ENCODE data around the gene MAPKAPK3. TPM values are rescaled to one million over a fixed set of nuclear protein-coding genes. Genes with fewer than 3 reads are reported as not detected.

The MAPKAPK3 gene
- total RNA-seq, 4 donors from 2014 or later, result 25.8 to 57.8 (median 29.2) TPM

DNA sequence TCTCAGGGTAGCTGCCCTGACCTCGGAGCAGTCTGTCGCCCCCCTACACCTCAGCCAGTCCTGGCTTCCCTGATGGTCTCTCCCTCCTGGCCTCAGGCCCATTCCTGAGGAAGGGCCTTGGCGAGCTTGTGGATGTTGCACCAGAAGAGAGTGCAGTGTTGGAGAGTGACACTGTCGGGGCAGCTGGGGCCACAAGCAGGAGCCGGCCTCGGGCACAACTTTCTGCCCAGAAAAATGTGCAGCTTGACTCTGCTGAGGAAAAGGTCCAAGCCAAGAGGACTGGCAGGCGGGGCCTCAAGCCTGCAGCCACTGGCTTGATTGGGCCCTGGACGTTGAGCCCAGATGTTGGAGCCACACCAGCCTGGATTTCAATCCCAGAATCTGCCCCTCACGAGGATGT lies 34.9 kb upstream of the MAPKAPK3 start:
- TF ChIP-seq, protein P1, sequence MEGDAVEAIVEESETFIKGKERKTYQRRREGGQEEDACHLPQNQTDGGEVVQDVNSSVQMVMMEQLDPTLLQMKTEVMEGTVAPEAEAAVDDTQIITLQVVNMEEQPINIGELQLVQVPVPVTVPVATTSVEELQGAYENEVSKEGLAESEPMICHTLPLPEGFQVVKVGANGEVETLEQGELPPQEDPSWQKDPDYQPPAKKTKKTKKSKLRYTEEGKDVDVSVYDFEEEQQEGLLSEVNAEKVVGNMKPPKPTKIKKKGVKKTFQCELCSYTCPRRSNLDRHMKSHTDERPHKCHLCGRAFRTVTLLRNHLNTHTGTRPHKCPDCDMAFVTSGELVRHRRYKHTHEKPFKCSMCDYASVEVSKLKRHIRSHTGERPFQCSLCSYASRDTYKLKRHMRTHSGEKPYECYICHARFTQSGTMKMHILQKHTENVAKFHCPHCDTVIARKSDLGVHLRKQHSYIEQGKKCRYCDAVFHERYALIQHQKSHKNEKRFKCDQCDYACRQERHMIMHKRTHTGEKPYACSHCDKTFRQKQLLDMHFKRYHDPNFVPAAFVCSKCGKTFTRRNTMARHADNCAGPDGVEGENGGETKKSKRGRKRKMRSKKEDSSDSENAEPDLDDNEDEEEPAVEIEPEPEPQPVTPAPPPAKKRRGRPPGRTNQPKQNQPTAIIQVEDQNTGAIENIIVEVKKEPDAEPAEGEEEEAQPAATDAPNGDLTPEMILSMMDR (IDR thresholded peaks at IDR 0.05; ENCODE audit: low read depth), result no peak

DNA sequence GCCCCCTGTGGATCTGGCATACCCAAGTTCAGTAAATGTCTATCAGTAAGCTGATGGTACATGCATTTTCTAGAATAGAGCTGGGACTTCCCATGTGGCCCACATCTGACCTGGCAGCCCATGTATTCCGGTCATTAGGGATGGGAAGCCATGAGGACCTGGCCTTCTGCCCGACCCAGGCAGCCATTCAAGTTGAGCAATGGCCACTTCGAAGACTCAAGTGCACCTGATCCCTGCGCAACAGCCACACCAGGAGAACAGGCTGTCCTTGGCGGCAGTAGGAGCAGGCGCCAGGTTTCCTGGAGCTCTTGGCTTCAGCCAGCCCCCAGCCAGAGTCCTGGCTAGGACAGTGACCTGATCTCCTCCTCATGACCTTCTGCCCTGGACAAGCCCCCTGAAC lies 33.1 kb upstream of the MAPKAPK3 start:
- TF ChIP-seq, protein P1 (IDR thresholded peaks at IDR 0.05; ENCODE audit: low read depth), result no peak

DNA sequence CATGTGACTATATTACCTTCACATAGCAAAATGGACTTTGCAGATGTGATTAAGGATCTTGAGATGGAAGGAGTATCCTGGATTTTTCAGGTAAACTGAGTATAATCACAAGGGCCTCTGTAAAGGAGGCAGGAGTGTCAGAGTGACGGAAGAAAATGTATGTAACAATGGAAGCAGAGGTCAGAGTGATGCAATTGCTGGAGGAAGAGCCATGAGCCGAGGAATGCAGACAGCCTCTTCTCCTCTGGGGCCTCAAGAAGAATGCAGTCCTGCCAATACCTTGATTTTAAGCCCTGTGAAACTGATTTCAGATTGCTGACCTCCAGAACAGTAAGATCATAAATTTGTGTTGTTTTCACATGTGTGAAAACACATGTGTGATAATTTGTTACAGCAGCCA lies 32.6 kb upstream of the MAPKAPK3 start:
- TF ChIP-seq, protein P1 (IDR thresholded peaks at IDR 0.05; ENCODE audit: low read depth), result no peak

DNA sequence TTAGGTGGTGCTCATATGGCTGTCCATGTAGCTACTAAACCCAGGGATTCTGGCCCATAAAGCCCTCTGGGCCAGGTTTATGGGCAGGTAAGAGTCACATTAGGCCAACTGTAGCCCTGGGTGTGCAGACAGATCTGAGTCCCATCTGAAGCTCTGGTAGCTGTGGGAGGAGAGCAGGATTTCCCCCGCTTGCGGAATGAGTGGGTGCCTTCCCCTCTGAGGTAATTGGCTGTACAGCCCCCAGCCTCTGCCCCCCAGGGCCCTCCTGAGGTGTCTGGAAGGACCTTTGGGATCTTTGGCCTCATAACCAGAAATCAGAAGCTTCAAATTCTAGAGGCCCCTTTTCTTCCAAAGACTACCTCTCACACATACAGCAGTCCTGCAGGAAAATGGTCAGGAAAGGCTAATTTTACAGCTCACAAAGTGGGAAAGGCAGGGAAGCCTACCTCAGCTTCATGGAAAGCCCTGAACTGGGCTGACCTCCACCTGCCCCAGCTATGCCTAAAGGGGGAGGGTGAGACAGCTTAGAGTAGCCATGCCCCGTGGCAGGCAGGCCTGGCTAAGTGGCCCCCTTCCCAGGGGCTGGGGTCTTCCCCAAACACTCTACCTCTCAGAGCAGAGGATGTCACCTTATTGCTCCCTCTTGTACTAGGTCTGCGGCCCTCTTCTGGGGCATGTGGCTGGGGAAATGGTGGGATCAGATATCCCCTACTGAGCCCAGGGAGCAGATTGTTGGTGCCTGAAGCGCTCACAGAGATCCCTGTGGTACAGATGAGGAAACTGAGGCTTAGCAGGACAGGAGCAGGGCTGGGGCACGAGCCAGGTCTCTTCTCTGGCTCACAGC lies 30.8 kb upstream of the MAPKAPK3 start:
- TF ChIP-seq, protein P1 (IDR thresholded peaks at IDR 0.05; ENCODE audit: low read depth), result no peak

DNA sequence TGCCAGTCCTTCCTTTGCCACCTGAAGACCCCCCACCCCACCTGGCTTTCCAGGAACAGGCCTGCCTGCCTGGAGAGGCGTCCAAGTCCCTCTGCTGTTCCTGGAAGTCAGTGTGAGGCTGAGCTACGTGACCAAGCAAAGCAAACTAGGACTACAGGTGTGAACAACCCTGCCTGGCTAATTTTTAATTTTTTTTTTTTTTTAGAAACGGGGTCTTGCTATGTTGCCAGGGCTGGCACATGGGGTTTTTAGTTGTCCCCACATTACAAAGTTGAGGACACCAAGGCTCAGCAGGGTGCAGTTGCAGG lies 30.2 kb upstream of the MAPKAPK3 start:
- TF ChIP-seq, protein P1 (IDR thresholded peaks at IDR 0.05; ENCODE audit: low read depth), result no peak

DNA sequence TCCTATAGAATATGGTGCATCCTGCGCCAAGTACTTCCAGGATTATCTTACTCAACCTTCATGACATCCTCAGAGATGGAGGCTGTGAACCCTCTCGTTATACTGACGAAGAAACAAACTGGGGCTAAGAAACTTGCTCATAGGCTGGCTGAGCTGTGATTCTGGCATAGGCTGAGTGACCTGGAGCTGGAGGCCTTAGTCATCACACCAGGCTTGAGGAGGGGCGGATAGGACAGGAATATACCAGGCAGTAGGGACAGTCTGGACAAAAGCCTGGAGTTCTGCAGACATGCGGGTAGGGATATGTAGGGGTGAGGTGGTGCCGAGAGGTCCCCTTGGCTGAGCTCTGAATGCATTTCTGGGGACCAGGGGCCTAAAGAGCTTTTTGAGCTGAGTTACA lies 29.6 kb upstream of the MAPKAPK3 start:
- TF ChIP-seq, protein P1 (IDR thresholded peaks at IDR 0.05; ENCODE audit: low read depth), result no peak

DNA sequence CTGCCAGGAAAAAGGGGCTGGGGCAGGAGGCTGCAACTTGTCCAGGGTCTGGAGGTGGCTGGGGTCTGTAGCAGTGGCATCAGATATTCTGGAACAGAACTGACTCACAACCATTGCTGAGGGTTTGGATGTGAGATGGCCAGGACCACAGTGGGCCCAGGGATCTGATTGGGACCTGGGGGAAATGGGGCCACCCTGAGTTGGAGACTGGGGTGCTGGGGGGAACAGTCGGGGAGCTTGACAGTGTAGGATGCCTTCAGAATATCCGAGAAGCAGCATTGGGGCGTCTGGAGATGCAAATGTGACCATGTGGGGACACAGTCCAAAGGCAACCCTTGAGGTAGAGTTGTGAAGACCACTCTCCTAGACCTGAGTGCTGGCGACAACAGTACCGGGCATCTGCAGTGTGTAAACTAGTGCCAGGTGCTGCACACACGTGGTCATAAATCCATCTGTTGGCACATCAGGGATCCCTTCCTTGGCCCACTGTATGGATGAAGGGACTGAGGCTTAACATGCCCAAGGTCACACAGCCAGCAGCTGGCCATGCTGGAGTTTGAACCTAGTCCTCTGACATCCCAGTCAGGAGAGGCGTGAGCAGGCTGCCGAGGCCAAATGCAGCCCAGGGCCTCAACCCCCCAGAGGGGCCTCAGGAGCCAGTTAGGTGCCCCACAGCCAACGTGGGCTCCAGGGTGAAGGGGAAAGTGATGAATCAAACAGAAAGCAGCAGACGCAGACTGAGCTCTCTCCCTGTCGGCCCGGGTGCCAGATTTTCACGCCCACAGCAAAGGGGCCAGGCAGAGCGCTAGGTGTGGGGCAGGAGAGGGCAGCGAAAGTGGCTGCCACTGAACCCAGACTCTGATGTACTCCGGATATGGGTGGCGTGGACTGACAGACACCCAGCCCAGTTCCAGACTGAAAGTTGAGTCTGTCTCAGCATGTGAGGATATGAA lies 28.9 kb upstream of the MAPKAPK3 start:
- TF ChIP-seq, protein P1 (IDR thresholded peaks at IDR 0.05; ENCODE audit: low read depth), result no peak

All from subcutaneous adipose tissue (tissue), 4 donors.